GM06990 (cell line): ENCODE results near the gene PIK3IP1.
A peak's percentile ranks its signal among the peaks of the same experiment; 100 is the strongest.
"Not testable (repeated sequence)": the region's sequence is repeated elsewhere in the genome, so short reads cannot be mapped to it uniquely, and the experiment has no call there.

Experiments used
- DNase-seq: peaks from one replicate; pipeline ENCODE4 v3.0.0-alpha.2; 2011; ENCODE audit not compliant: insufficient read length; ENCODE audit errors: extremely low read depth
- H3K27me3 ChIP-seq: replicated peaks from 2 replicates; pipeline ENCODE4 v1.6.0; 2011; ENCODE audit warnings: low read length; ENCODE audit not compliant: control insufficient read depth, insufficient read depth
- H3K36me3 ChIP-seq: 2 replicates; pipeline ENCODE4 v1.5.1; 2011; ENCODE audit warnings: low read length; ENCODE audit not compliant: control insufficient read depth, insufficient read depth
- H3K4me3 ChIP-seq: replicated peaks from 2 replicates; pipeline ENCODE4 v1.5.1; 2011; ENCODE audit warnings: low read depth, mild to moderate bottlenecking, control low read depth, low read length
- CTCF ChIP-seq: IDR thresholded peaks from 2 replicates; pipeline ENCODE4 v1.5.1; 2011; ENCODE audit warnings: low read length, control low read depth, mild to moderate bottlenecking, inconsistent platforms; ENCODE audit not compliant: insufficient read depth, poor library complexity, severe bottlenecking

Gene PIK3IP1

GRCh38 chr22:31323578-31324550 lies 31.6 kb upstream of the PIK3IP1 start:
- TF ChIP-seq CTCF, result no peak
- H3K4me3 ChIP-seq, result no peak overlapping the region

DNA sequence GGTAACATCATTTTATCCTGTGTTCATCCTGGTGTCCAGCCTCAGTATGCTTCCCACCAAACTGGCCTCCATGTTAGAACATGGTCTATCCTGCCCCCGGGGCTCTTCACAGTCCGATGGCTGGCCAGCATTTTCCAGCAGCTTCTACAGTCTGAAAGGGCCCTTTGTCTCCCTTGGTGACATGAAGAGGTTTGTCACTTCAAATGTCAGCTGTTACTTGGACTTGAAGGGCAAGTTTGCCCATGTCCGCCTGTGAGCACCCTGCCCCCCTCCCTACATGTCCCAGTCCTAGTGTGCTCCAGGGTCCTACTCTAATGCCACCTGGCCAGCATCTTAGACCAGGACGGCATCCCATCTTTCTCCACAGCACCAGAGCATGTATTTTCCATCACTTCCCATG lies 29.1 kb upstream of the PIK3IP1 start:
- H3K4me3 ChIP-seq, result no peak overlapping the region
- no peak for TF ChIP-seq CTCF
- peaks cover 4% of the 10 kb centered on the region for H3K36me3 ChIP-seq
- H3K27me3 ChIP-seq, result no peaks in the 10 kb centered on the region
- DNase-seq, result no peak

More at GRCh38 chr22:31323578-31324550, 31.6 kb upstream of the PIK3IP1 start:
- peaks cover 18% of the 10 kb centered on the region for H3K36me3 ChIP-seq
- DNase-seq, result no peak
- no peaks in the 10 kb centered on the region for H3K27me3 ChIP-seq

DNA sequence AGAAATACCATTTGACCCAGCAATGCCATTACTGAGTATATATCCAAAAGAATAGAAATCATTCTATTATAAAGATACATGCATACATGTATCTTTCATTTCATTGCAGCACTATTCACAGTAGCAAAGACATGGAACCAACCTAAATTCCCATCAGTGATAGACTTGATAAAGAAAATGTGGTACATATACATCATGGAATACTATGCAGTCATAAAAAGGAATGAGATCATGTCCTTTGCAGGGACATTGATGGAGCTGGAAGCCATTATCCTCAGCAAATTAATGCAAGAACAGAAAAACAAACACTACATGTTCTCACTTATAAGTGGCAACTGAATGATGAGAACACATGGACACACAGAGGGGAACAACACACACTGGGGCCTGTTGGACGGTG lies 21.9 kb upstream of the PIK3IP1 start:
- not testable (repeated sequence) for DNase-seq, H3K4me3 ChIP-seq, H3K36me3 ChIP-seq, H3K27me3 ChIP-seq

DNA sequence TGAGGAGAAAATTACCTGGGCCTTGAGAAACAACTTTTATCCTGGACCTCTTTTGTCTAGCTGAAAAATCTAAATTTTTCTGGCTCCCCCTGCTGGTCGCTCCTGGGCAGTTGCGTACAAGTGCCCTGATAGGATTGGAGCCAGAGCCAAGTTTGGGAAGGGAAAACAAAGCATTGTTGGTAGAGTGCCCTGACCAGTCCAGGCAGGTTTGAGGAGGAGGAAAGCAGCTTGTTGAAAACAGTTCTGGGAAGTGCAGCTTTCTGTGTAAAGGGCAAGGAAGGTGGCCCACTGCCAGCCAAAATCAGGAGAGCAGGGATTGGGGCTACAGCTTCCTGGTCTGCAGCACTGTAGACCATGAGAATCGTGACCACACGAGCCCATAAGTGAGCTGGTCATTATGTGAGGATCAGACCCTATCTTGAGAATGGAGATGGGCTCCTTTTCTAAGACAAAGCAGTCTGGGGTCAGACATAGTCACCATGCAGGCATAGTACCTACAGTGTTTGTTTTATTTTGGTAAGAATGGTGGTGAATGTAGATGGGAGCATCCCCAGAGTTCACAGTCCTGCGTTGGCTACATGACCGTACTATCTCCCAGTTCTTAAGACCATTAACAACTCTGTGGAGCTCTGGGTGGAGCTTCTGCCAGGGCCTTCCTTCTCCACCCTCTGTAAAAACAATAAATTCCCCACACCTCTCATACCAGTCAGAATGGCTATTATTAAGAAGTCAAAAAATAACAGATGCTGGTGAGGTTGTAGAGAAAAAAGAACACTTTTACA lies 21.3 kb upstream of the PIK3IP1 start:
- Histone ChIP-seq H3K4me3 (no peak overlapping the region), H3K27me3 (no peaks in the 10 kb centered on the region), H3K36me3 (no peaks in the 10 kb centered on the region)
- peak; percentile 92 for TF ChIP-seq CTCF
- DNase-seq, result no peak

DNA sequence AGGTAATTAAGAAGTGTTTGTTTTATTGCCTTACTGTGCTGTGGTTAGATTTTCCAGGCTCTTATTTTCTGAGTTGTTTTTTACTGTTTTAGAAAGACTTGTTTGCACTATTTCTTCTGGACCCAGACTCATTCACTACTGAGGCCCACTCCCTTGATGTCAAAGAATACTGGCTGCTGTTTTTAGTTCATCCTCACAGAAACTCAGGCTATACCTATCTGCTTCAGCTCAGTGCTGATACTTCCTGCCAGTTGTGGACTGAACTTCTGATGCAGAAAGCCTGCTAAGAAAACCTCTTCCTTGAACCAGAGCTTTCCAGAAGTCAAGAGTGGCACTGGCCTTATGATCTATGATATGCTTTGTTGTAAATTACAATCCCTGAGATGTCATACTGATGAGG lies 15.9 kb upstream of the PIK3IP1 start:
- no peak for DNase-seq
- no peak for TF ChIP-seq CTCF
- no peak overlapping the region for H3K4me3 ChIP-seq
- H3K36me3 ChIP-seq, result no peaks in the 10 kb centered on the region
- H3K27me3 ChIP-seq, result no peaks in the 10 kb centered on the region

DNA sequence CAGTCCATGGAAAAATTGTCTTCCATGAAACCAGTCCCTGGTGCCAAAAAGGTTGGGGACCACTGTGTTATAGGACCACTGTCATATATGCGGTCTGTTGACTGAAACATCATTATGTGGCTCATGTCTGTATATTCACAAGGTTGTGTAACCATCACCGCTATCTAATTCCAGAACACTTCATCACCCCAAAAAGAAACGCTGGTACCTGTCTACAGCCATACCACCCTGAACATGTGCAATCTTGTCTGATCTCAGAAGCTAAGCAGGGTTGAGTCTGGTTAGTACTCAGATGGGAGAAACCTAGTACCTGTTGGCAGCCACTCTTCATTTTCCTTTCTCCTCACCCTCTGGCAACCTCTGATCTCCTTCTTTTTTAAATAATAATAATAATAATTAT lies 12.9 kb upstream of the PIK3IP1 start:
- no peak for TF ChIP-seq CTCF
- Histone ChIP-seq H3K27me3 (no peaks in the 10 kb centered on the region), H3K4me3 (no peak overlapping the region), H3K36me3 (no peaks in the 10 kb centered on the region)
- no peak for DNase-seq
